Effector CD8-positive, alpha-beta T cell (primary cell): ENCODE data around the gene GSPT1.
"Not testable (repeated sequence)": the region's sequence is repeated elsewhere in the genome, so short reads cannot be mapped to it uniquely, and the experiment has no call there.

Experiments used
- DNase-seq: peaks from one replicate; lab custom pipeline; 2025; lab: John Stamatoyannopoulos, UW

Gene GSPT1

DNA sequence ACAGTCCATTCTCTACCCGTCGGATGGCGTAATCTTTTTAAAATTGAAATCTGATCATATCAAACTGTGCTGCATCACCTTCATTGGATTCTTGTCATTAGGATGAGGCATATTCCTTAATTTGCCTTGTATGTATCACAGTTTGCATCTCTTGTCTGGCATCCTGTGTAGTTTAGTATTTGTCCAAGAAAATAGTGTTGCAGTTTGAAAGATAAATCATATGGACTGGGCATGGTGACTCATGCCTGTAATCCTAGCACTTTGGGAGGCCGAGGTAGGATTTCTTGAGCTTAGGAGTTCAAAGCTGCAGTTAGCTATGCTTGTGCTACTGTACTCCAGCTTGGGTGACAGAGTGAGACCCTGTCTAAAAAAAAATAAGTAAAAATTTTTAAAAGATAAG, 58.6 kb downstream of the GSPT1 start:
- DNase-seq = no peak

DNA sequence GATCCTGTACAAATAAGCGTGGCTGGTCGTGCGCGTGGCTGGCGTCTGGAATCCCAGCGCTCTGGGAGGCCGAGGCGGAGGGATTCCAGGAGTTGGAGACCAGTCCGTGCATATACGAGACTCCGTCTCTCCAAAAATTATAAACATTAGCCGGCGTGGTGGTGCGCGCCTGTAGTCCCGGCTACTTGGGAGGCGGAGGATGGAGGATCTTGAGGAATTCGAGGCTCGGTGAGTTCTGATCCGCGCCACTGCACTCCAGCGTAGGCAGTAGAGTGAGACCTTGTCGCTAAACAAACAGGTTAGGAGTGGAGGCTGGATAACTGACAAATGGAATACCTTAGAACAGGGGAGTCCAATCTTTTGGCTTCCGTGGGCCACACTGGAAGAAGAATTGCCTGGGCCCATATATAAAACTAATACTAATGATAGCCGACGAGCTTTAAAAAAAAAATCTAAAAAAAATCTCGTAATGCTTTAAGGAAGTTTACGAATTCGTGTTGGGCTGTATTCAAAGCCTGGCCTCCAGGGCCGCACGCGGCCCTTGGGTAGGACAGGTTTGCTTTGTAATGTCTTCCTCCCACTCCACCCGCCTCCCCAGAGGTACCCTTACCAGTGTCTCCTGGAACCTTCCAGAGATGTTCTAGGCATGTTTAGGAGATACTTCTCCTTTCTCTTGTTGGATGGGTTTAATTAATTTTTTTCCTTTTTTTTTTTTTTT, 63.5 kb downstream of the GSPT1 start:
- no peak for DNase-seq

DNA sequence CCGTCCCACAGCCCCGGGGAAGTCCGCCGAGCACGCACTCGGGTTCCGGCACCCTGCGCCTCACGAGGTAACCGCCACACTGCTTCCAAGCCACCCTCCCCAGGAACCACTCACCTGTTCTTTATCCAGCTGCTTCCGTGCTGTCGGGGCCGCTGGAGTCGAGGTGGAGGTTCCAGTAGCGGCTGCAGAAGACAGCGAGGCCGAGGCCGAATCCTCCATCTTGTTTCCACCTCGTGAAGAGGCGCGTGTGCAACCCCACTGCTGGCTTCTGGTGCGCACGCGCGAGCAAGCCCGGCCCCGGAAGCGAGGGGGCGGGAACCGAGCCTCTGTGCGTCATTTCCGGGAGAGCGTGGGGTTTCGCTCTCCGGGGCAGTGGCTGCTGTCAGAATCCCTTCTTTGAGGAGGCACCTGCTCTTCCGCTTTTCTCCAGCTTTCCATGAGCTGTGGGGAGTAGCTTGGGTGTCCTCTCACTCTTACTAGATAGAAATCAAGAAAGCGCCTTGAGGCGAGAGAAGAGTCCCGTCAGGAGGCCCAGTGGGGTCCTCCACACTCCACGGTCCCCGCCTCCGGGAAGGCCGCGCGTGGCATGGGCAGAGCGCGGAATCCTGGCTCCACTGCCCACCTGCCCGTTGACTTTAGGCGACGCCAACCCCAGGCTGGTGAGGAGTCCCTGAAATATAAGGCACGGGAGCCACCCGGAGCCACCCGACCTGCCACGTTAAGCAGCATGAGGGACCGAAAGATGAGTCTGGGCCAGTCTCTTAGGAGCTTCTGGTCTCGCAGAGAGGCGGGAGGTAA, 64.3 kb downstream of the GSPT1 start, which contains the start of gene RSL1D1:
RSL1D1 (minus strand) TSS at position 249 of the 798 bp plus-strand sequence; CDS start at position 219, 30 bp downstream.
- peak; percentile 84 for DNase-seq

- no peak for DNase-seq
Measured at GRCh38 chr16:11848842-11849241, 66.9 kb downstream of the GSPT1 start.

DNA sequence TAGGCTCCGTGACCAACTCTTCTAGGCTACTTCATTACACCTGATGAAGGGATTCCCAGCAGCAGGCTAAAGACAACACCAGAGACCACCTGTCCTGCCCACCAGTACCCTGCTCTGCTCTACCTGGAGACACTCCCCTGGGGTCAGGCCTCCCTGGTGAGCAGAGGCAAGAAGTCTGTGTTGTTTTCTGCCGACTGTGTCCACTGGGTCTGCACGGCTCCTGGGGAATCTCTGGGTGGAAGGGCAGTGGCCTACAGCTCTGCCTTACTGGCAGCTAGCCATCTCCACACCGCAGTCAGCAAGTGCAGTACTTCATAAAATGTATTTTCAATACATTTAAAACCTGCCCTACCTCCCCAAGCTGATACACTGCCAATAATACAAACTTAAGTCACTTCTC, 71.3 kb downstream of the GSPT1 start:
- no peak for DNase-seq

DNA sequence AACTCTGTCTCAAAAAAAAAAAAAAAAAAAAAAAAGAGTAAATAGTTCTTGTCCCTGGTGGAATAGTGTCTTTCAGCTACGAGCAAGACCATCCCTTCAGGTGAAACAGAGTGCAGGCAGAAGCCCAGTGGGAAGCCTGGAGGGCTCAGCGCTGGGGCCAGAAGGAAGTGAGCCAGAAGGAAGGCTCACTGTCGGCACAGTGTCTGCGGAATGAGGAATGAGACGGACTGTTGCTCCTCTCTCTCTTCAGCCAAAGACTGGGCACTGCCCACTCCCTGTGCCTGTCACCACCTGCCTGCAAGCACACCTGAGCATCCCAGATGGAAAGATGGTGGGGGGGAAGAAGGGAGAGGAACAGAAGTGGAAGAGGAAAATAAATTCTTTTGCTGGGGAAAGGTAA, 71.9 kb downstream of the GSPT1 start:
- DNase-seq = no peak

DNA sequence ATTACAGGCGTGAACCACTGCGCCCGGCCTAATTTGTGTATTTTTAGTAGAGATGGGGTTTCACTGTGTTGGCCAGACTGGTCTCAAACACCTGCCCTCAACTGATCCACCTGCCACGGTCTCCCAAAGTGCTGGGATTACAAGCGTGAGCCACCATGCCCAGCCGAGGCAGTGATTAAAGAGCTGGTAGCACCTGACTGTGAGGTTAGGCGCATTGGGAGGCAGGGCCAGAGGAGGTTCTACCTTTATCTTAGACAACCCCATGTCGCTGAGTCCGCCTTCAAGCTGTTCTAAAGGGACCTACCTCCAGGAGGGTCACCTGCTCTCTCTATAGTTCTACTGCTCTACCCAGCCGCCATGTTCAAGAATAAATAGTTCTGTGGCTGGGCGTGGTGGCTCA, 72.5 kb downstream of the GSPT1 start:
- DNase-seq = no peak

- no peak for DNase-seq
Measured at GRCh38 chr16:11841026-11841425, 74.7 kb downstream of the GSPT1 start.

GRCh38 chr16:11836650-11837244, 79.0 kb downstream of the GSPT1 start:
- no peak for DNase-seq

- DNase-seq = no peak
Measured at GRCh38 chr16:11835891-11836649, 79.7 kb downstream of the GSPT1 start.

- no peak for DNase-seq
Measured at GRCh38 chr16:11835309-11835708, 80.4 kb downstream of the GSPT1 start.

- DNase-seq = no peak
Measured at GRCh38 chr16:11833951-11834695, 81.6 kb downstream of the GSPT1 start.

GRCh38 chr16:11828696-11829095, 87.1 kb downstream of the GSPT1 start:
- DNase-seq = no peak

- not testable (repeated sequence) for DNase-seq
Measured at GRCh38 chr16:11825520-11826165, 90.1 kb downstream of the GSPT1 start.

DNA sequence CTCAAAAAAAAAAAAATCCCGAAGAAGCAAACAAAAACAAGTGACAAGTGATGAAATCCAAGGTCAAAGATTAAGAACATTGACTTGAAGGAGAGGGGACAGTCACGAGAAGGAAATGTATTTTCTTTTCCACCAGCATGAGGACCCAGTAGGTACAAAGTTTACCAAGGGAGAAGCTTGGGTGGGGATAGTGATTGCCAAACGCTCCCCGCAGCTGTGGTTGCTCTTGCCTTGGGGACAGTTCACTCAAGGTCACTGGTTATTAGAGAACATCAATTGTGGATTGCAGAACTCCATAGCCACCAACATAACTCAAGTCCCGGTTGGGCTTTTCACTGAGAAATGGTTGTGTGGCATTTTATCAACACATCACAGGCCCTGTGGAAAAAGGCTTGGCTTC, 91.4 kb downstream of the GSPT1 start:
- no peak for DNase-seq

DNA sequence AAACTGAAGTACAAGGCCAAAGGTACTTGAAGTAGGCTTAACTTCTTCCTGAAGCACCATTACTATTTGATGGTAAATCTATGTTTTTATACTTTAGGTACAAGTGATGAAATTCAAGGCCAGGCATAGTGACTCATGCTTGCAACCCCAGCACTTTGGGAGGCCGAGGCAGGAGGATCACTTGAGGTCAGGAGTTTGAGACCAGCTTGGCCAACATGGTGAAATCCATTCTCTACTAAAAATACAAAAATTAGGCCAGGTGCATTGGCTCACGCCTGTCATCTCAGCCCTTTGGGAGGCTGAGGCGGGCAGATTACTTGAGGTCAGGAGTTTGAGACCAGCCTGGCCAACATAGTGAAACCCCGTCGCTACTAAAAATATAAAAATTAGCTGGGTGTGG, 92.1 kb downstream of the GSPT1 start:
- not testable (repeated sequence) for DNase-seq

GRCh38 chr16:11819798-11820197, 96.0 kb downstream of the GSPT1 start:
- DNase-seq = no peak

DNA sequence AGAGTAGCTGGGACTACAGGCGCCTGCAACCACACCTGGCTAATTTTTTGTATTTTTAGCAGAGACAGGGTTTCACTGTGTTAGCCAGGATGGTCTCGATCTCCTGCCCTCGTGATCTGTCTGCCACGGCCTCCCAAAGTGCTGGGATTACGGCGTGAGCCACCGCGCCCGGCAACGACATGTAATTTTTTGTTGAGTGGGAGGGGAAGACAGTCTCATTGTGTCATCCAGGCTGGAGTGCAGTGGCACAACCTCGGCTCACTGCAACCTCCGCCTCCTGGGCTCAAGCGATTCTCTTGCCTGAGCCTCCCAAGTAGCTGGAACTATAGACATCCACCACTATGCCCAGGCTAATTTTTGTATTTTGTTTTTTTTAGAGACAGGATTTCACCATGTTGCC, 96.8 kb downstream of the GSPT1 start:
- not testable (repeated sequence) for DNase-seq
